Measurements from ENCODE around the gene CWC27.

- TF ChIP-seq CTCF (IDR thresholded peaks at IDR 0.05; ENCODE audit: insufficient read depth, low read length) (no peak), REST (IDR thresholded peaks at IDR 0.05; ENCODE audit: insufficient replicate concordance, low read depth) (no peak)
Observed at GRCh38 chr5:64806537-64806936, 37.8 kb downstream of the CWC27 start.
